Keratinocyte (primary cell): ENCODE data around the gene MROH7. TPM values are rescaled to one million over a fixed set of nuclear protein-coding genes. Genes with fewer than 3 reads are reported as not detected.

Experiments
- DNase-seq: peaks from one replicate; pipeline ENCODE4 v3.0.0-alpha.2; 2011; ENCODE audit warnings: low read depth, missing footprints, low spot score
- FAIRE-seq: peaks from 2 replicates; lab custom pipeline; 2011; peaks lifted over from hg19 to GRCh38; lab: Jason Lieb, UNC
- H2AFZ ChIP-seq: 2 replicates; pipeline ENCODE4 v1.6.0; 2012; ENCODE audit warnings: low read length, control low read depth, inconsistent platforms; ENCODE audit not compliant: control insufficient read depth
- H3K27ac ChIP-seq: 2 replicates; pipeline ENCODE4 v1.5.1; 2011; ENCODE audit warnings: low read length; ENCODE audit not compliant: control insufficient read depth, insufficient read depth
- H3K27me3 ChIP-seq: 3 replicates; pipeline ENCODE4 v1.6.0; 2011; ENCODE audit warnings: low read length; ENCODE audit not compliant: control insufficient read depth, insufficient read depth; ENCODE audit errors: extremely low read depth
- H3K36me3 ChIP-seq, 2 experiments: 2 replicates in 1 of 2; 3 replicates in 1 of 2; pipeline ENCODE4 v1.5.1; 2011; ENCODE audit warnings: low read length in 2 of 2, mild to moderate bottlenecking in 1 of 2; ENCODE audit not compliant: control insufficient read depth in 2 of 2, insufficient read depth in 2 of 2; ENCODE audit errors: extremely low read depth in 1 of 2
- H3K4me1 ChIP-seq: 3 replicates; pipeline ENCODE4 v1.5.1; 2011; ENCODE audit warnings: low read length; ENCODE audit not compliant: control insufficient read depth, insufficient read depth; ENCODE audit errors: extremely low read depth
- H3K4me2 ChIP-seq: 3 replicates; pipeline ENCODE4 v1.6.0; 2011; ENCODE audit warnings: low read depth, low read length; ENCODE audit not compliant: control insufficient read depth, insufficient read depth; ENCODE audit errors: extremely low read depth
- H3K4me3 ChIP-seq, 3 experiments: fragments of 200-600 bp in 1 of 3; sonication (generic) in 1 of 3; 2 replicates in 2 of 3; 3 replicates in 1 of 3; pipeline ENCODE4 v1.5.1; 2011 to 2016; ENCODE audit warnings: low read length in 3 of 3, mild to moderate bottlenecking in 3 of 3, control low read depth in 2 of 3, inconsistent platforms in 1 of 3, low read depth in 1 of 3, mixed read lengths in 1 of 3, mixed run types in 1 of 3, moderate library complexity in 1 of 3; ENCODE audit not compliant: control insufficient read depth in 2 of 3, insufficient read depth in 2 of 3; ENCODE audit errors: extremely low read depth in 1 of 3
- H3K79me2 ChIP-seq: 2 replicates; pipeline ENCODE4 v1.6.0; 2012; ENCODE audit warnings: low read length; ENCODE audit not compliant: control insufficient read depth, insufficient read depth
- H3K9ac ChIP-seq: 3 replicates; pipeline ENCODE4 v1.6.0; 2011; ENCODE audit warnings: low read length; ENCODE audit not compliant: control insufficient read depth, insufficient read depth; ENCODE audit errors: extremely low read depth
- H3K9me1 ChIP-seq: 3 replicates; pipeline ENCODE4 v1.6.0; 2011; ENCODE audit warnings: low read length; ENCODE audit not compliant: control insufficient read depth, insufficient read depth; ENCODE audit errors: extremely low read depth
- H3K9me3 ChIP-seq: 2 replicates; pipeline ENCODE4 v1.5.1; 2012; ENCODE audit warnings: low read depth, low read length; ENCODE audit not compliant: control insufficient read depth
- H4K20me1 ChIP-seq: 3 replicates; pipeline ENCODE4 v1.6.0; 2011; ENCODE audit warnings: low read length; ENCODE audit not compliant: control insufficient read depth, insufficient read depth; ENCODE audit errors: extremely low read depth
- CTCF ChIP-seq, 3 experiments: IDR thresholded peaks in 1 of 3; conservative IDR thresholded peaks in 1 of 3; optimal IDR thresholded peaks in 1 of 3; 2 replicates in 2 of 3; 3 replicates in 1 of 3; pipeline versions ENCODE3 to v1.5.1; 2011; ENCODE audit warnings: low read length in 3 of 3, mild to moderate bottlenecking in 3 of 3, moderate library complexity in 2 of 3, control low read depth in 1 of 3, inconsistent platforms in 1 of 3; ENCODE audit not compliant: insufficient read depth in 2 of 3; ENCODE audit errors: extremely low read depth in 1 of 3
- EZH2 ChIP-seq: IDR thresholded peaks from one replicate; pipeline ENCODE4 v1.6.1; 2012; ENCODE audit warnings: inconsistent platforms, mild to moderate bottlenecking, low read length, moderate library complexity
- dilution Hi-C: fragments of 300-500 bp; cut with MboI; formaldehyde crosslinking; loops from one replicate; pipeline ENCODE4 v1.7.0; 2020; ENCODE audit warnings: low sequenced_read_pairs; ENCODE audit not compliant: extremely low pct_ligation_motif_present
- polyA plus RNA-seq, 5 experiments: library from polyadenylated mRNA; depleted of rRNA in 3 of 5; stranded (reverse) in 3 of 5; stranded (forward) in 1 of 5; unstranded in 1 of 5; fragments of >200 nt; gene quantifications; 1 replicate in 1 of 5; 2 replicates in 3 of 5; 3 replicates in 1 of 5; pipeline versions ENCODE4 v1.2.1 to v1.2.3, GENCODE V29; 2011 to 2012; ENCODE audit warnings: missing spikeins in 2 of 5, low read depth in 1 of 5, low replicate concordance in 1 of 5

The MROH7 gene
- polyA plus RNA-seq, 1 donor (not counting 4 experiments of a cell fraction or from before 2014, with no cell fraction given): not detected

GRCh38 chr1:54601730-54602129 is 39.9 kb upstream of the MROH7 start:
- Histone ChIP-seq H3K9ac (no peak overlapping the region), H3K4me3 (no peak overlapping the region), H3K79me2 (no peaks in the 10 kb centered on the region), H3K36me3 (no peaks in the 10 kb centered on the region), H3K27ac (no peak overlapping the region), H4K20me1 (no peaks in the 10 kb centered on the region), H3K9me1 (no peaks in the 10 kb centered on the region), H3K4me1 (peaks cover 13% of the 10 kb centered on the region), H3K27me3 (no peaks in the 10 kb centered on the region), H3K9me3 (no peaks in the 10 kb centered on the region), H2AFZ (no peak overlapping the region), H3K4me2 (no peak overlapping the region)
- TF ChIP-seq EZH2 (no peak), CTCF (optimal IDR thresholded peaks at IDR 0.05 in 1 of 3, IDR thresholded peaks at IDR 0.05 in 1 of 3, conservative IDR thresholded peaks at IDR 0.05 in 1 of 3; ENCODE audit: extremely low read depth in 1 of 3, insufficient read depth in 2 of 3, low read length in 3 of 3) (no peak)
- dilution Hi-C loops: no loop called here
- DNase-seq (no peak), FAIRE-seq (no peak)

- no peak overlapping the region for H3K4me3 ChIP-seq
- no peak overlapping the region for H3K9ac ChIP-seq
- H3K9me1 ChIP-seq: no peaks in the 10 kb centered on the region
- dilution Hi-C loops: no loop called here
- no peak for TF ChIP-seq CTCF (optimal IDR thresholded peaks at IDR 0.05 in 1 of 3, IDR thresholded peaks at IDR 0.05 in 1 of 3, conservative IDR thresholded peaks at IDR 0.05 in 1 of 3; ENCODE audit: extremely low read depth in 1 of 3, insufficient read depth in 2 of 3, low read length in 3 of 3)
- TF ChIP-seq EZH2: no peak
- H4K20me1 ChIP-seq: no peaks in the 10 kb centered on the region
- no peaks in the 10 kb centered on the region for H3K36me3 ChIP-seq
- no peak overlapping the region for H3K4me2 ChIP-seq
- no peak for FAIRE-seq
- peaks cover 13% of the 10 kb centered on the region for H3K4me1 ChIP-seq
- H3K79me2 ChIP-seq: no peaks in the 10 kb centered on the region
- no peak overlapping the region for H2AFZ ChIP-seq
- H3K27me3 ChIP-seq: no peaks in the 10 kb centered on the region
- no peak for DNase-seq
- H3K27ac ChIP-seq: no peak overlapping the region
- no peaks in the 10 kb centered on the region for H3K9me3 ChIP-seq
Observed at GRCh38 chr1:54602554-54602953, 39.0 kb upstream of the MROH7 start.
